Measurements from ENCODE around the gene CHFR. TPM values are rescaled to one million over a fixed set of nuclear protein-coding genes. Genes with fewer than 3 reads are reported as not detected.
"Not testable (repeated sequence)": the region's sequence is repeated elsewhere in the genome, so short reads cannot be mapped to it uniquely, and the experiment has no call there.

Gene CHFR
- total RNA-seq: 10 to 100 TPM; 41.2 to 42.9 TPM

GRCh38 chr12:132887513-132888351, at the start of gene CHFR:
Gene CHFR, minus strand, starts transcription at chr12:132887605. Its CDS starts 277 bp downstream, at chr12:132887328.
- H3K4me3 Mint-ChIP-seq: peak within 1 kb of the TSS; percentile 99
- H3K27me3 Mint-ChIP-seq: no peaks in the 10 kb centered on the region
- intact Hi-C loops (cut with micrococcal nuclease): loop anchor here (1.0 to 2.0 kb wide), 6 partner anchors 21 to 243 kb away; partner anchors contain the start of genes ANKLE2, ZNF10, ZNF140 and ZNF605
- H3K4me1 Mint-ChIP-seq (ENCODE audit: low read depth): peaks cover 17% of the 10 kb centered on the region
- CTCF ChIA-PET: no interaction called here
- H3K27ac Mint-ChIP-seq: peak within 1 kb of the TSS; percentile 100
- POLR2A ChIA-PET: interaction anchor here (0.6 to 1.5 kb wide), 4 partner anchors 21 to 127 kb away, joined by 3 to 5 read pairs (median 4); no protein-coding TSS in a partner anchor
- peaks cover 21% of the 10 kb centered on the region for H3K36me3 Mint-ChIP-seq
- peak; percentile 98 for DNase-seq
- H3K9me3 Mint-ChIP-seq: peaks cover 9% of the 10 kb centered on the region

GRCh38 chr12:132936921-132937320, 49.5 kb upstream of the CHFR start:
- DNase-seq; H3K4me1 Mint-ChIP-seq (ENCODE audit: low read depth); H3K27me3 Mint-ChIP-seq; POLR2A ChIA-PET; H3K4me3 Mint-ChIP-seq; CTCF ChIA-PET; H3K27ac Mint-ChIP-seq; intact Hi-C loops (cut with micrococcal nuclease): not testable (repeated sequence)
- Mint-ChIP-seq H3K36me3 (peaks cover 61% of the 10 kb centered on the region), H3K9me3 (peaks cover 71% of the 10 kb centered on the region)

GRCh38 chr12:132936163-132936562, 48.8 kb upstream of the CHFR start:
- Mint-ChIP-seq H3K4me3 (no peak overlapping the region), H3K36me3 (peaks cover 59% of the 10 kb centered on the region), H3K27ac (no peak overlapping the region), H3K27me3 (no peaks in the 10 kb centered on the region), H3K4me1 (ENCODE audit: low read depth) (no peaks in the 10 kb centered on the region), H3K9me3 (peaks cover 72% of the 10 kb centered on the region)
- intact Hi-C loops (cut with micrococcal nuclease): no loop called here
- ChIA-PET POLR2A (no interaction called here), CTCF (no interaction called here)
- no peak for DNase-seq

GRCh38 chr12:132926415-132926833, 39.0 kb upstream of the CHFR start:
- DNase-seq: no peak
- CTCF ChIA-PET: no interaction called here
- H3K36me3 Mint-ChIP-seq: peaks cover 83% of the 10 kb centered on the region
- no peak overlapping the region for H3K4me3 Mint-ChIP-seq
- H3K9me3 Mint-ChIP-seq: peaks cover 87% of the 10 kb centered on the region
- intact Hi-C loops (cut with micrococcal nuclease): no loop called here
- H3K27ac Mint-ChIP-seq: no peak overlapping the region
- POLR2A ChIA-PET: no interaction called here
- H3K27me3 Mint-ChIP-seq: no peaks in the 10 kb centered on the region
- no peaks in the 10 kb centered on the region for H3K4me1 Mint-ChIP-seq (ENCODE audit: low read depth)

GRCh38 chr12:132925597-132926414, 38.4 kb upstream of the CHFR start:
- peaks cover 87% of the 10 kb centered on the region for H3K9me3 Mint-ChIP-seq
- intact Hi-C loops (cut with micrococcal nuclease): no loop called here
- DNase-seq: no peak
- peaks cover 82% of the 10 kb centered on the region for H3K36me3 Mint-ChIP-seq
- POLR2A ChIA-PET: no interaction called here
- H3K27me3 Mint-ChIP-seq: no peaks in the 10 kb centered on the region
- H3K4me3 Mint-ChIP-seq: no peak overlapping the region
- H3K4me1 Mint-ChIP-seq (ENCODE audit: low read depth): no peaks in the 10 kb centered on the region
- CTCF ChIA-PET: no interaction called here
- H3K27ac Mint-ChIP-seq: no peak overlapping the region

- intact Hi-C loops (cut with micrococcal nuclease): no loop called here
- ChIA-PET CTCF (no interaction called here), POLR2A (no interaction called here)
- no peak for DNase-seq
- no peak overlapping the region for H3K27ac Mint-ChIP-seq
- peaks cover 69% of the 10 kb centered on the region for H3K36me3 Mint-ChIP-seq
- H3K27me3 Mint-ChIP-seq: no peaks in the 10 kb centered on the region
- no peaks in the 10 kb centered on the region for H3K4me1 Mint-ChIP-seq (ENCODE audit: low read depth)
- no peak overlapping the region for H3K4me3 Mint-ChIP-seq
- H3K9me3 Mint-ChIP-seq: peaks cover 85% of the 10 kb centered on the region
Observed at GRCh38 chr12:132924356-132924755, 37.0 kb upstream of the CHFR start.

- Mint-ChIP-seq H3K4me1 (ENCODE audit: low read depth) (no peaks in the 10 kb centered on the region), H3K9me3 (peaks cover 82% of the 10 kb centered on the region), H3K27me3 (no peaks in the 10 kb centered on the region), H3K27ac (no peak overlapping the region), H3K4me3 (no peak overlapping the region), H3K36me3 (peaks cover 65% of the 10 kb centered on the region)
- ChIA-PET POLR2A (no interaction called here), CTCF (no interaction called here)
- intact Hi-C loops (cut with micrococcal nuclease): no loop called here
- DNase-seq: no peak
Observed at GRCh38 chr12:132923356-132923909, 36.0 kb upstream of the CHFR start.

GRCh38 chr12:132922676-132923075, 35.3 kb upstream of the CHFR start:
- no peaks in the 10 kb centered on the region for H3K27me3 Mint-ChIP-seq
- ChIA-PET POLR2A (no interaction called here), CTCF (interaction anchor here (1.4 kb wide), 1 partner anchor 17 kb away, joined by 3 read pairs; no protein-coding TSS in a partner anchor)
- intact Hi-C loops (cut with micrococcal nuclease): no loop called here
- DNase-seq: no peak
- peaks cover 84% of the 10 kb centered on the region for H3K9me3 Mint-ChIP-seq
- peaks cover 69% of the 10 kb centered on the region for H3K36me3 Mint-ChIP-seq
- no peak overlapping the region for H3K27ac Mint-ChIP-seq
- no peak overlapping the region for H3K4me3 Mint-ChIP-seq
- H3K4me1 Mint-ChIP-seq (ENCODE audit: low read depth): no peaks in the 10 kb centered on the region

GRCh38 chr12:132921685-132922084, 34.3 kb upstream of the CHFR start:
- intact Hi-C loops (cut with micrococcal nuclease): no loop called here
- no peaks in the 10 kb centered on the region for H3K27me3 Mint-ChIP-seq
- H3K36me3 Mint-ChIP-seq: peaks cover 66% of the 10 kb centered on the region
- POLR2A ChIA-PET: no interaction called here
- H3K9me3 Mint-ChIP-seq: peaks cover 81% of the 10 kb centered on the region
- H3K27ac Mint-ChIP-seq: no peak overlapping the region
- no peak for DNase-seq
- H3K4me3 Mint-ChIP-seq: no peak overlapping the region
- H3K4me1 Mint-ChIP-seq (ENCODE audit: low read depth): no peaks in the 10 kb centered on the region
- CTCF ChIA-PET: interaction anchor here (1.4 kb wide), 1 partner anchor 16 kb away, joined by 3 read pairs; no protein-coding TSS in a partner anchor

- no peak overlapping the region for H3K27ac Mint-ChIP-seq
- H3K4me3 Mint-ChIP-seq: no peak overlapping the region
- H3K27me3 Mint-ChIP-seq: no peaks in the 10 kb centered on the region
- DNase-seq: no peak
- ChIA-PET POLR2A (no interaction called here), CTCF (no interaction called here)
- peaks cover 74% of the 10 kb centered on the region for H3K9me3 Mint-ChIP-seq
- H3K4me1 Mint-ChIP-seq (ENCODE audit: low read depth): no peaks in the 10 kb centered on the region
- peaks cover 55% of the 10 kb centered on the region for H3K36me3 Mint-ChIP-seq
- intact Hi-C loops (cut with micrococcal nuclease): no loop called here
Observed at GRCh38 chr12:132918680-132919079, 31.3 kb upstream of the CHFR start.

GRCh38 chr12:132909030-132909368, 21.6 kb upstream of the CHFR start:
- ChIA-PET CTCF (interaction anchor here (0.8 to 1.3 kb wide), 2 partner anchors 12 to 77 kb away, joined by 3 read pairs; no protein-coding TSS in a partner anchor), POLR2A (interaction anchor here (0.5 to 1.1 kb wide), 3 partner anchors 22 to 221 kb away, joined by 3 to 5 read pairs (median 4); partner anchors contain the start of genes CHFR, ZNF10 and ZNF891)
- peaks cover 26% of the 10 kb centered on the region for H3K9me3 Mint-ChIP-seq
- H3K4me3 Mint-ChIP-seq: peak overlapping the region; percentile 86
- no peak for DNase-seq
- peaks cover 4% of the 10 kb centered on the region for H3K27me3 Mint-ChIP-seq
- intact Hi-C loops (cut with micrococcal nuclease): loop anchor here (2.0 kb wide), 2 partner anchors 80 to 148 kb away; partner anchors contain the start of genes ANKLE2 and GOLGA3
- peaks cover 17% of the 10 kb centered on the region for H3K4me1 Mint-ChIP-seq (ENCODE audit: low read depth)
- H3K27ac Mint-ChIP-seq: peak overlapping the region; percentile 92
- H3K36me3 Mint-ChIP-seq: peaks cover 17% of the 10 kb centered on the region

Data from activated CD4-positive, alpha-beta memory T cell treated with anti-CD3 and anti-CD28 coated beads for 36 hours (primary cell).